Adrenal gland (tissue), 12 donors: ENCODE results near the gene HYAL1. TPM values are rescaled to one million over a fixed set of nuclear protein-coding genes. Genes with fewer than 3 reads are reported as not detected.
"Not testable (repeated sequence)": the region's sequence is repeated elsewhere in the genome, so short reads cannot be mapped to it uniquely, and the experiment has no call there.

Source experiments
- DNase-seq, 7 donors: peaks; one replicate each; pipeline ENCODE4 v3.0.0-alpha.2; 2019 to 2020
- H3K27ac ChIP-seq, 5 donors: fragments of 200-600 bp; sonication (generic) in 4 of 5; 1 replicate in 3 of 5; 2 replicates in 2 of 5; pipeline versions ENCODE4 v1.5.1 to v1.8.0; 2016 to 2020; ENCODE audit warnings: mild to moderate bottlenecking in 1 of 5
- H3K27me3 ChIP-seq: fragments of 200-600 bp; 2 replicates; pipeline ENCODE4 v1.8.0; 2021
- H3K36me3 ChIP-seq, 2 donors: fragments of 200-600 bp; replicated peaks in 1 of 2; 1 replicate in 1 of 2; 2 replicates in 1 of 2; pipeline versions ENCODE4 v1.5.1 to v1.8.0; 2018 to 2022
- H3K4me1 ChIP-seq, 2 donors: fragments of 200-600 bp; replicated peaks in 1 of 2; 1 replicate in 1 of 2; 2 replicates in 1 of 2; pipeline versions ENCODE4 v1.5.1 to v1.8.0; 2018 to 2021
- H3K4me3 ChIP-seq, 4 donors: fragments of 200-600 bp; sonication (generic) in 3 of 4; one replicate each; pipeline ENCODE4 v1.5.1; 2016 to 2018
- H3K9me3 ChIP-seq, 3 donors: fragments of 200-600 bp; sonication (generic) in 1 of 3; replicated peaks in 1 of 3; 1 replicate in 2 of 3; 2 replicates in 1 of 3; pipeline versions ENCODE4 v1.5.1 to v1.8.0; 2016 to 2021
- POLR2A ChIP-seq, 2 donors: fragments of 450-650 bp; IDR thresholded peaks; one replicate each; pipeline ENCODE4 v1.6.1; 2017; ENCODE audit warnings: antibody characterized with exemption in 2 of 2, mild to moderate bottlenecking in 2 of 2, moderate library complexity in 1 of 2
- WGBS, 4 donors: extraction: QIAGEN DNeasy Blood & Tissue Kit in 2 of 4; methylation state at CpG; one replicate each; pipeline versions ENCODE4 v1.1.5 to v1.1.7; 2013 to 2017; 5-methylcytosine and 5-hydroxymethylcytosine counted together
- intact Hi-C, 2 donors: fragments of 100-400 bp; cut with DNase I; formaldehyde crosslinking; loops; one replicate each; pipeline versions ENCODE4 v1.14.1 to v1.15.0; 2022 to 2023
- polyA plus RNA-seq, 3 donors: library from polyadenylated mRNA; stranded (reverse); fragments of 200-250 nt in 2 of 3; fragments of 350-450 nt in 1 of 3; fragmentation: Illumina TruSeq in 1 of 3; extraction: RNeasy Lipid Tissue Mini Kit (QIAGEN cat#74804) in 1 of 3; gene quantifications; one replicate each; pipeline ENCODE4 v1.2.3, GENCODE V29; 2013 to 2014
- total RNA-seq, 9 donors: library from RNA; depleted of rRNA in 4 of 9; stranded (reverse); fragments of >200 nt in 4 of 9; fragments of 120-200 nt in 1 of 9; fragmentation: NEBNext Ultra II Directional in 1 of 9; extraction: Animal tissue kit (Norgen Biotek cat#: 25700) in 1 of 9; gene quantifications; one replicate each; pipeline versions ENCODE4 v1.1.0 to v1.2.4, GENCODE V29; 2013 to 2023
- TF ChIP-seq, protein P1 (sequence below), 6 experiments: fragments of 450-650 bp in 4 of 6; fragments of 200-600 bp in 2 of 6; sonication (generic) in 1 of 6; IDR thresholded peaks; 1 replicate in 5 of 6; 2 replicates in 1 of 6; pipeline versions ENCODE4 v1.5.1 to v1.8.0; 2016 to 2021; ENCODE audit warnings: antibody characterized with exemption in 6 of 6, mild to moderate bottlenecking in 2 of 6, moderate library complexity in 1 of 6
- donor health status: healthy with polysubstance abuse.
- donor health status: Bipolar disorder and iron deficiency.
- donor health status: DM: yes; HTN: yes; CAD: no.
- donor health status: DM: no; HTN: no; CAD: no.
- donor health status: DM: no; HTN: no; CAD: no.
- donor health status: DM: yes; HTN: yes; CAD: no.

The HYAL1 gene
- total and polyA plus RNA-seq, 12 donors, result 3.2 to 50.5 (median 28.2) TPM

GRCh38 chr3:50262778-50263177, 40.6 kb downstream of the HYAL1 start:
- intact Hi-C loops, result no loop called here
- H3K9me3 ChIP-seq, result no peaks in the 10 kb centered on the region
- 65 to 78% (median 70%) methylated on average over 3 to 7 of the region's 7 CpGs for WGBS, 4 donors
- peak overlapping the region; percentile 1 to 98 (median 91) for H3K27ac ChIP-seq
- TF ChIP-seq, protein P1, sequence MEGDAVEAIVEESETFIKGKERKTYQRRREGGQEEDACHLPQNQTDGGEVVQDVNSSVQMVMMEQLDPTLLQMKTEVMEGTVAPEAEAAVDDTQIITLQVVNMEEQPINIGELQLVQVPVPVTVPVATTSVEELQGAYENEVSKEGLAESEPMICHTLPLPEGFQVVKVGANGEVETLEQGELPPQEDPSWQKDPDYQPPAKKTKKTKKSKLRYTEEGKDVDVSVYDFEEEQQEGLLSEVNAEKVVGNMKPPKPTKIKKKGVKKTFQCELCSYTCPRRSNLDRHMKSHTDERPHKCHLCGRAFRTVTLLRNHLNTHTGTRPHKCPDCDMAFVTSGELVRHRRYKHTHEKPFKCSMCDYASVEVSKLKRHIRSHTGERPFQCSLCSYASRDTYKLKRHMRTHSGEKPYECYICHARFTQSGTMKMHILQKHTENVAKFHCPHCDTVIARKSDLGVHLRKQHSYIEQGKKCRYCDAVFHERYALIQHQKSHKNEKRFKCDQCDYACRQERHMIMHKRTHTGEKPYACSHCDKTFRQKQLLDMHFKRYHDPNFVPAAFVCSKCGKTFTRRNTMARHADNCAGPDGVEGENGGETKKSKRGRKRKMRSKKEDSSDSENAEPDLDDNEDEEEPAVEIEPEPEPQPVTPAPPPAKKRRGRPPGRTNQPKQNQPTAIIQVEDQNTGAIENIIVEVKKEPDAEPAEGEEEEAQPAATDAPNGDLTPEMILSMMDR (IDR thresholded peaks at IDR 0.05), result no peak
- TF ChIP-seq POLR2A (IDR thresholded peaks at IDR 0.05), result no peak
- peaks cover 0 to 10% of the 10 kb centered on the region in 2 donors for H3K36me3 ChIP-seq
- no peak overlapping the region for H3K4me3 ChIP-seq
- H3K4me1 ChIP-seq, result peaks cover 42 to 59% of the 10 kb centered on the region in 2 donors
- DNase-seq, result peak in 1 of 7 donors; percentile 27
- no peaks in the 10 kb centered on the region for H3K27me3 ChIP-seq

- Histone ChIP-seq H3K27ac (peak overlapping the region in 4 of 5 donors; percentile 91 to 98 (median 96)), H3K4me1 (peaks cover 42 to 59% of the 10 kb centered on the region in 2 donors), H3K36me3 (peaks cover 0 to 15% of the 10 kb centered on the region in 2 donors)
- 96 to 100% (median 99%) methylated on average over 4 of the region's 4 CpGs for WGBS, 4 donors
- H3K4me3 ChIP-seq, DNase-seq, H3K27me3 ChIP-seq, H3K9me3 ChIP-seq, intact Hi-C loops: not testable (repeated sequence)
These were observed 41.2 kb downstream of the HYAL1 start for GRCh38 chr3:50262200-50262599.

DNA sequence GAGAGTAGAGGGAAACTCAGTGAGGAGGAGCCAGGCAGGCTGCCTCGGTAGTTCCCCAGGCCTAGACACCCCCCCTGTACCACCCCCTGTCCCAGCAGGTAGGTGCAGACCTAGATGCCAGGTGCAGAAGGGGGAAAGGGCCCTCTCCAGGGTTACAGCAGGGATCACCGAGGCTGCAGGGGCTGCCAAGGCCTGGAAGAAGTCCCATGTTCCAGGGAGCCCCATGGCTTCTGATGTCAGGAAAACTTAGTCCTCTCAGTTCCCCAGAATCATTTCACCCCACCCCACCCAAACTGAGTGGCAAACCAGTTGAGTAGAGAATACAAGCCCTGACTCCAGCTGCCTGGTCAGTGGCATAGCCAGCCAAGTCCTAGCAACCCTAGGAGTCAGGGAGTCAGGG, 41.9 kb downstream of the HYAL1 start:
- 44 to 73% (median 60%) methylated on average over 1 to 2 of the region's 2 CpGs for WGBS, 4 donors
- Histone ChIP-seq H3K4me3 (no peak overlapping the region), H3K36me3 (peaks cover 0 to 22% of the 10 kb centered on the region in 2 donors), H3K4me1 (peaks cover 42 to 55% of the 10 kb centered on the region in 2 donors), H3K27me3 (no peaks in the 10 kb centered on the region), H3K27ac (peak overlapping the region in 4 of 5 donors; percentile 91 to 98 (median 96)), H3K9me3 (no peaks in the 10 kb centered on the region)
- intact Hi-C loops, result no loop called here
- peak in 1 of 7 donors; percentile 30 for DNase-seq
- no peak for TF ChIP-seq POLR2A (IDR thresholded peaks at IDR 0.05)
- TF ChIP-seq, protein P1 (IDR thresholded peaks at IDR 0.05), result no peak

- H3K36me3 ChIP-seq, result peaks cover 0 to 27% of the 10 kb centered on the region in 2 donors
- H3K27me3 ChIP-seq, result no peaks in the 10 kb centered on the region
- H3K4me1 ChIP-seq, result peaks cover 42 to 50% of the 10 kb centered on the region in 2 donors
- DNase-seq, result peak in 1 of 7 donors; percentile 32
- H3K4me3 ChIP-seq, result peak overlapping the region in 1 of 4 donors; percentile 37
- no peak for TF ChIP-seq POLR2A (IDR thresholded peaks at IDR 0.05)
- TF ChIP-seq, protein P1 (IDR thresholded peaks at IDR 0.05), result no peak
- H3K9me3 ChIP-seq, result no peaks in the 10 kb centered on the region
- peak overlapping the region in 4 of 5 donors; percentile 91 to 98 (median 96) for H3K27ac ChIP-seq
- 67 to 90% (median 74%) methylated on average over 2 to 5 of the region's 5 CpGs for WGBS, 4 donors
- intact Hi-C loops, result no loop called here
These were observed 42.4 kb downstream of the HYAL1 start for GRCh38 chr3:50260942-50261441.
